Transverse colon (tissue), 4 donors: ENCODE results near the gene TCTA.

Experiments used
- EP300 ChIP-seq: sonication (generic); formaldehyde crosslinking; IDR thresholded peaks from one replicate; pipeline ENCODE4 v1.6.1; 2017; ENCODE audit warnings: antibody characterized with exemption, low read depth
- POLR2A ChIP-seq: fragments of 450-650 bp; IDR thresholded peaks from one replicate; pipeline ENCODE4 v1.6.1; 2016; ENCODE audit warnings: antibody characterized with exemption, mild to moderate bottlenecking, moderate library complexity
- POLR2AphosphoS5 ChIP-seq, 3 donors: sonication (generic); formaldehyde crosslinking; IDR thresholded peaks; one replicate each; pipeline ENCODE4 v1.6.1; 2016; ENCODE audit warnings: antibody characterized with exemption in 3 of 3
- TF ChIP-seq, protein P1 (sequence below), 5 experiments: fragments of 200-600 bp in 3 of 5; fragments of 450-650 bp in 2 of 5; sonication (generic) in 3 of 5; IDR thresholded peaks; 1 replicate in 2 of 5; 2 replicates in 3 of 5; pipeline ENCODE4 v1.5.1; 2016 to 2017; ENCODE audit warnings: antibody characterized with exemption in 5 of 5, inconsistent platforms in 3 of 5, mild to moderate bottlenecking in 2 of 5, moderate library complexity in 1 of 5

DNA sequence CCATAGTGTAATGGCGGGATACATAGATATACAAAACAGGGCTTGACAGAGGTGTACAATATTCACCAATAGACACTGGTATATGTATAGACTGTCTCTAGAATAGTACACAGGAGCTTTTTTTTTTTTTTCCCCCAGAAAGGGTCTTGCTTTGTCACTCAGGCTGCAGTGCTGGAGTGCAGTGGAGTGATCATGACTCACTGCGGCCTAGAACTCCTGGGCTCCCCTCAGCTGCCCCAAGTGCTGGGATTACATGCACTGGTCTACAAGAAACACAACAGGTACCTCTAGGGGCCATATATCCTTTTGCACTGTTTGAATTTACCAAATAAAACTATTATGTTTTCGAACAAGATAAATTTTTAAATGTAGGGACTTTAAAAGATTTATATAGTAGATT, 12.8 kb upstream of the TCTA start:
- TF ChIP-seq, protein P1, sequence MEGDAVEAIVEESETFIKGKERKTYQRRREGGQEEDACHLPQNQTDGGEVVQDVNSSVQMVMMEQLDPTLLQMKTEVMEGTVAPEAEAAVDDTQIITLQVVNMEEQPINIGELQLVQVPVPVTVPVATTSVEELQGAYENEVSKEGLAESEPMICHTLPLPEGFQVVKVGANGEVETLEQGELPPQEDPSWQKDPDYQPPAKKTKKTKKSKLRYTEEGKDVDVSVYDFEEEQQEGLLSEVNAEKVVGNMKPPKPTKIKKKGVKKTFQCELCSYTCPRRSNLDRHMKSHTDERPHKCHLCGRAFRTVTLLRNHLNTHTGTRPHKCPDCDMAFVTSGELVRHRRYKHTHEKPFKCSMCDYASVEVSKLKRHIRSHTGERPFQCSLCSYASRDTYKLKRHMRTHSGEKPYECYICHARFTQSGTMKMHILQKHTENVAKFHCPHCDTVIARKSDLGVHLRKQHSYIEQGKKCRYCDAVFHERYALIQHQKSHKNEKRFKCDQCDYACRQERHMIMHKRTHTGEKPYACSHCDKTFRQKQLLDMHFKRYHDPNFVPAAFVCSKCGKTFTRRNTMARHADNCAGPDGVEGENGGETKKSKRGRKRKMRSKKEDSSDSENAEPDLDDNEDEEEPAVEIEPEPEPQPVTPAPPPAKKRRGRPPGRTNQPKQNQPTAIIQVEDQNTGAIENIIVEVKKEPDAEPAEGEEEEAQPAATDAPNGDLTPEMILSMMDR (IDR thresholded peaks at IDR 0.05), result no peak
- TF ChIP-seq POLR2A (no peak), POLR2AphosphoS5 (IDR thresholded peaks at IDR 0.05) (no peak), EP300 (no peak)
